H1 (cell line): Measurements from ENCODE around the gene SENP2. TPM values are rescaled to one million over a fixed set of nuclear protein-coding genes. Genes with fewer than 3 reads are reported as not detected.
"Not testable (repeated sequence)": the region's sequence is repeated elsewhere in the genome, so short reads cannot be mapped to it uniquely, and the experiment has no call there.

Experiments used
- CTCF ChIA-PET: fragments of 300-600 bp; sonication (Branson Sonifier 250); formaldehyde crosslinking; loops from one replicate; lab custom pipeline; 2021; ENCODE audit not compliant: partially characterized antibody; lab: Charles Lee
- POLR2A ChIA-PET: fragments of 300-600 bp; sonication (Branson Sonifier 250); formaldehyde crosslinking; loops from one replicate; lab custom pipeline; 2021; ENCODE audit warnings: inconsistent platforms; ENCODE audit not compliant: partially characterized antibody; lab: Charles Lee
- DNase-seq, 2 experiments: peaks; one replicate each; pipeline versions ENCODE4 v3.0.0 to v3.0.0-alpha.2; 2010 to 2022; ENCODE audit warnings: low spot score in 2 of 2, low read depth in 1 of 2, mixed read lengths in 1 of 2
- FAIRE-seq: peaks from 2 replicates; lab custom pipeline; 2011; peaks lifted over from hg19 to GRCh38; lab: Jason Lieb, UNC
- H2AFZ ChIP-seq: 2 replicates; pipeline ENCODE4 v1.8.1; 2012; ENCODE audit warnings: low read length, inconsistent platforms
- H2AK5ac ChIP-seq: 2 replicates; pipeline ENCODE4 v1.6.1; 2013; ENCODE audit warnings: low read depth, low read length
- H2BK120ac ChIP-seq: replicated peaks from 2 replicates; pipeline ENCODE3; 2013; ENCODE audit warnings: low read depth, low read length, inconsistent platforms
- H2BK12ac ChIP-seq: 2 replicates; pipeline ENCODE4 v1.6.1; 2013; ENCODE audit warnings: low read depth, low read length
- H2BK15ac ChIP-seq: 2 replicates; pipeline ENCODE4 v1.6.1; 2013; ENCODE audit warnings: low read length
- H2BK20ac ChIP-seq: 2 replicates; pipeline ENCODE4 v1.6.1; 2013; ENCODE audit warnings: low read length
- H2BK5ac ChIP-seq: 2 replicates; pipeline ENCODE4 v1.6.1; 2013; ENCODE audit warnings: low read depth, low read length
- H3K14ac ChIP-seq: 2 replicates; pipeline ENCODE4 v1.6.1; 2013; ENCODE audit warnings: inconsistent platforms; ENCODE audit not compliant: insufficient read length
- H3K18ac ChIP-seq: 2 replicates; pipeline ENCODE4 v1.6.1; 2013; ENCODE audit warnings: low read length; ENCODE audit errors: extremely low read depth
- H3K23ac ChIP-seq: 2 replicates; pipeline ENCODE4 v1.6.1; 2013; ENCODE audit warnings: inconsistent platforms; ENCODE audit not compliant: insufficient read length
- H3K23me2 ChIP-seq: 2 replicates; pipeline ENCODE4 v1.6.1; 2013; ENCODE audit warnings: low read depth, low read length
- H3K27ac ChIP-seq: 2 replicates; pipeline ENCODE4 v1.6.1; 2011; ENCODE audit warnings: low read depth, low read length, inconsistent platforms
- H3K27me3 ChIP-seq, 4 experiments: replicated peaks in 1 of 4; 1 replicate in 1 of 4; 2 replicates in 3 of 4; pipeline versions ENCODE4 v1.6.1 to v1.8.1; 2011 to 2013; ENCODE audit warnings: low read length in 3 of 4, mild to moderate bottlenecking in 3 of 4, inconsistent platforms in 2 of 4, mixed read lengths in 2 of 4, moderate library complexity in 1 of 4; ENCODE audit not compliant: control insufficient read depth in 3 of 4, insufficient read depth in 3 of 4; ENCODE audit errors: extremely low read depth in 1 of 4
- H3K36me3 ChIP-seq, 4 experiments: 2 replicates each; pipeline versions ENCODE4 v1.6.1 to v1.8.1; 2011 to 2013; ENCODE audit warnings: mild to moderate bottlenecking in 4 of 4, low read length in 3 of 4, moderate library complexity in 2 of 4, control low read depth in 1 of 4, inconsistent platforms in 1 of 4; ENCODE audit not compliant: insufficient read depth in 4 of 4, control insufficient read depth in 2 of 4
- H3K4ac ChIP-seq: replicated peaks from 2 replicates; pipeline ENCODE3; 2013; ENCODE audit warnings: low read length, low read depth, mixed read lengths, inconsistent platforms; ENCODE audit not compliant: insufficient read length
- H3K4me1 ChIP-seq, 4 experiments: replicated peaks in 1 of 4; 1 replicate in 1 of 4; 2 replicates in 3 of 4; pipeline versions ENCODE4 v1.6.1 to v1.8.1; 2011 to 2013; ENCODE audit warnings: low read length in 3 of 4, inconsistent platforms in 2 of 4, mixed read lengths in 1 of 4; ENCODE audit not compliant: insufficient read depth in 4 of 4, control insufficient read depth in 3 of 4
- H3K4me2 ChIP-seq, 2 experiments: 2 replicates each; pipeline versions ENCODE4 v1.6.1 to v1.8.1; 2011 to 2013; ENCODE audit warnings: low read depth in 2 of 2, low read length in 2 of 2, control low read depth in 1 of 2, inconsistent platforms in 1 of 2, mild to moderate bottlenecking in 1 of 2; ENCODE audit not compliant: insufficient read depth in 1 of 2
- H3K4me3 ChIP-seq, 4 experiments: fragments of 200-600, 300-600 bp in 1 of 4; sonication (generic), shearing (Covaris generic), sonication (Bioruptor Twin) in 1 of 4; 2 replicates each; pipeline versions ENCODE4 v1.5.1 to v1.8.1; 2011 to 2016; ENCODE audit warnings: low read length in 4 of 4, low read depth in 3 of 4, control low read depth in 2 of 4, inconsistent platforms in 2 of 4, mild to moderate bottlenecking in 2 of 4, mixed read lengths in 1 of 4, moderate library complexity in 1 of 4; ENCODE audit not compliant: insufficient read depth in 2 of 4; ENCODE audit errors: extremely low read depth in 1 of 4
- H3K56ac ChIP-seq: replicated peaks from 2 replicates; pipeline ENCODE3; 2013; ENCODE audit warnings: low read depth, mild to moderate bottlenecking, mixed read lengths, low read length, inconsistent platforms; ENCODE audit not compliant: insufficient read length
- H3K79me1 ChIP-seq: 2 replicates; pipeline ENCODE4 v1.6.1; 2013; ENCODE audit warnings: low read depth, low read length, control low read depth
- H3K79me2 ChIP-seq, 2 experiments: 2 replicates each; pipeline versions ENCODE4 v1.6.1 to v1.8.1; 2012 to 2013; ENCODE audit warnings: low read length in 2 of 2, mild to moderate bottlenecking in 2 of 2, inconsistent platforms in 1 of 2; ENCODE audit not compliant: insufficient read depth in 2 of 2, control insufficient read depth in 1 of 2
- H3K9ac ChIP-seq, 4 experiments: replicated peaks in 1 of 4; 1 replicate in 1 of 4; 2 replicates in 3 of 4; pipeline versions ENCODE4 v1.6.1 to v1.8.1; 2011 to 2013; ENCODE audit warnings: low read depth in 3 of 4, low read length in 3 of 4, control low read depth in 2 of 4, mild to moderate bottlenecking in 2 of 4, moderate library complexity in 2 of 4, inconsistent platforms in 1 of 4; ENCODE audit errors: extremely low read depth in 1 of 4
- H3K9me3 ChIP-seq, 2 experiments: 2 replicates each; pipeline versions ENCODE4 v1.6.1 to v1.8.1; 2012 to 2013; ENCODE audit warnings: mild to moderate bottlenecking in 2 of 2, moderate library complexity in 2 of 2, control low read depth in 1 of 2, inconsistent platforms in 1 of 2, low read depth in 1 of 2, low read length in 1 of 2, mixed read lengths in 1 of 2; ENCODE audit not compliant: insufficient read depth in 2 of 2
- H4K20me1 ChIP-seq, 2 experiments: replicated peaks in 1 of 2; 2 replicates each; pipeline versions ENCODE3 to v1.8.1; 2011 to 2013; ENCODE audit warnings: inconsistent platforms in 2 of 2, low read length in 2 of 2, mild to moderate bottlenecking in 1 of 2; ENCODE audit not compliant: insufficient read depth in 2 of 2, control insufficient read depth in 1 of 2
- H4K5ac ChIP-seq: 2 replicates; pipeline ENCODE4 v1.6.1; 2013; ENCODE audit warnings: low read length, low read depth, mixed read lengths, inconsistent platforms; ENCODE audit not compliant: insufficient read length
- H4K8ac ChIP-seq: 2 replicates; pipeline ENCODE4 v1.8.0; 2013; ENCODE audit warnings: mild to moderate bottlenecking, moderate library complexity, low read length, inconsistent platforms; ENCODE audit not compliant: insufficient read depth; ENCODE audit errors: extremely low read depth
- H4K91ac ChIP-seq: replicated peaks from 2 replicates; pipeline ENCODE3; 2013; ENCODE audit warnings: low read length, mixed read lengths, inconsistent platforms; ENCODE audit not compliant: insufficient read length
- WGBS, 2 experiments: shearing (Covaris generic) in 1 of 2; methylation state at CpG; one replicate each; pipeline versions ENCODE4 v1.1.6 to v1.1.7; 2013 to 2015; ENCODE audit warnings: low lambda C conversion rate in 2 of 2, mixed read lengths in 2 of 2, inconsistent platforms in 1 of 2, low coverage in 1 of 2, missing lambda C conversion rate in 1 of 2; ENCODE audit not compliant: insufficient replicate concordance in 2 of 2, insufficient coverage in 1 of 2, insufficient read length in 1 of 2; ENCODE audit errors: extremely low coverage in 1 of 2, missing lambda C conversion rate in 1 of 2; 5-methylcytosine and 5-hydroxymethylcytosine counted together
- polyA plus RNA-seq, 7 experiments: library from polyadenylated mRNA; depleted of rRNA in 3 of 7; stranded (reverse) in 5 of 7; unstranded in 2 of 7; fragments of >200 nt in 5 of 7; fragments of 200-250 nt in 2 of 7; gene quantifications; 1 replicate in 5 of 7; 2 replicates in 1 of 7; 4 replicates in 1 of 7; pipeline versions ENCODE4 v1.2.1 to v1.2.3, GENCODE V29; 2011 to 2013; ENCODE audit warnings: missing spikeins in 2 of 7, mixed read lengths in 2 of 7
- total RNA-seq: library from RNA; stranded (reverse); fragmentation: NEBNext Ultra II Directional; extraction: Animal tissue kit (Norgen Biotek cat#: 25700); gene quantifications from 2 replicates; pipeline ENCODE4 v1.2.1, GENCODE V29; 2021

Gene SENP2
- total and polyA plus RNA-seq, 2 of the 8 experiments (the other 6 are each of a cell fraction or from before 2014, with no cell fraction given): 25.2 to 69.3 TPM

DNA sequence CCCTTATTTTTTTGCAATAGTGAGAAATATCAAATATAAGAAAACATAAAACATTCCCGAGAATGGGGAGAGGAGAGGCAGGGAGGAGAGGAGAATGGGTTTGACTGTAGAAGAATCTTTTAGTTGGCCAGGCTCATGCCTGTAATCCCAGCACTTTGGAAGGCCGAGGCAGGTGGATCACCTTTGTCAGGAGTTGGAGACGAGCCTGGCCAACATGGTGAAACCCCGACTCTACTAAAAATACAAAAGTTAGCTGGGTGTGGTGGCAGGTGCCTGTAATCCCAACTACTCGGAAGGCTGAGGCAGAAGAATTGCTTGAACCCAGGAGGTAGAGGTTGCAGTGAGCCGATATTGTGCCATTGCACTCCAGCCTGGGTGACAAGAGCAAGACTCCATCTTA lies 29.5 kb upstream of the SENP2 start:
- 83% methylated on average over 6 of the region's 6 CpGs; no CpG with 5 or more reads in 1 of the 2 experiments for WGBS, 2 experiments
- not testable (repeated sequence) for H3K36me3 ChIP-seq, H2BK12ac ChIP-seq, H2BK15ac ChIP-seq, H2BK5ac ChIP-seq, H2AFZ ChIP-seq, H4K20me1 ChIP-seq, H3K27ac ChIP-seq, H3K79me1 ChIP-seq, H3K79me2 ChIP-seq, H3K14ac ChIP-seq, H3K27me3 ChIP-seq, H4K5ac ChIP-seq, H4K91ac ChIP-seq, H3K18ac ChIP-seq, H4K8ac ChIP-seq, H3K23ac ChIP-seq, H3K56ac ChIP-seq, H3K4me2 ChIP-seq, FAIRE-seq, DNase-seq, H2AK5ac ChIP-seq, H3K9me3 ChIP-seq, H3K9ac ChIP-seq, H2BK20ac ChIP-seq, H3K4ac ChIP-seq, H3K23me2 ChIP-seq, H2BK120ac ChIP-seq, H3K4me3 ChIP-seq
- POLR2A ChIA-PET: interaction anchor here (1.2 kb wide), 1 partner anchor 21 kb away, joined by 3 read pairs; no protein-coding TSS in a partner anchor
- H3K4me1 ChIP-seq: peaks cover 2 to 13% (median 10%) of the 10 kb centered on the region in 4 experiments
- CTCF ChIA-PET: interaction anchor here (1.1 to 4.0 kb wide), 2 partner anchors 11 to 26 kb away, joined by 4 to 32 read pairs; no protein-coding TSS in a partner anchor
